CD4-positive, alpha-beta T cell treated with Interferon gamma for 1 hour (primary cell): ENCODE data around the gene ZEB1.
"Not testable (repeated sequence)": the region's sequence is repeated elsewhere in the genome, so short reads cannot be mapped to it uniquely, and the experiment has no call there.

Source experiments
- DNase-seq: peaks from one replicate; pipeline ENCODE4 v3.0.0-alpha.2; 2020

ZEB1 gene

GRCh38 chr10:31319602-31320549, 860 bp downstream of the ZEB1 start:
- peak; percentile 49 for DNase-seq

- DNase-seq, result peak; percentile 13
These were observed 1.7 kb downstream of the ZEB1 start for GRCh38 chr10:31320550-31321211.

DNA sequence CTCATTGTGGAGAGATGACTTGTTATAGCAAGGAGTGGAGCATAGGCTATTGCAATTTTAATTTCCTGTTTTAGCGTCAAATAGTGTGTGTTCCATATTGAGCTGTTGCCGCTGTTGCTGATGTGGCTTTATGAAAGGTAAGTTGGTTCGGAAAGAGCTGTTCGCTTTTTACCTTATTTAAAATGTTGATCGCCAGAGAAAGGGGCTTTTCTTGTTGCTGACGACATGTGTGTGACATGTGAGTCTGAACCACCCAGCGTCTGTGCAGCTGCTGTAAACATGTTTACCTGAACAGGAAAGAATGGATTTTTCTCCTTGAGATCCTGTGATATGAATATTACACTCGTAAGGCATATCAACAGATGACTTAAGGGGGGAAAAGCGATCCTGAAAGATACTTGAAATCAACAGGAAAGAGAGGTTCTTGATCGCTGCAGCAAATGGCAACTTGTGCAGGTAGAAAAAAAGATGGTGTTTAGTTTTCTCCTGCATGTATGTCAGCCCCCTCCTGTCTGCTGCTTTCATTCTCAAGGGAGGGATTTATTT, 2.5 kb downstream of the ZEB1 start:
- DNase-seq, result peak; percentile 59

DNA sequence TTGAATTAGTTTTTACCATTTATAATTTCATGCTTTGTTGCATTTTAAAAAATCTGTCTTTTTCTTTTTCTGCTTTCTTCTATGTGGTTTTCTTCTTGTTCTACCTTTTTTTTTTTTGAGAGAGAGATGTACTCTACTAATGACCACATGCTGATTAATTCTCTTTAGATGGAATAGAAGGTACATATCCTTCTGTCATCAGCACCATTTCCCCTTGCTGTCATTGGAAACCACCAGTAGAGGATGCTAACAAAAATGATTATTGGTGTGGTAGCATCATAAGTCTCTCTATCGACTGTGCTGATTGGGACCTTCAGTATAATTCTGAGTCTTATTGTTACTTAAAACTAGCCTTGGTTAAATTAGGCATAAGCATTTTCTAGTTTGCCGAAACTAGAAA, 3.6 kb downstream of the ZEB1 start:
- no peak for DNase-seq

DNA sequence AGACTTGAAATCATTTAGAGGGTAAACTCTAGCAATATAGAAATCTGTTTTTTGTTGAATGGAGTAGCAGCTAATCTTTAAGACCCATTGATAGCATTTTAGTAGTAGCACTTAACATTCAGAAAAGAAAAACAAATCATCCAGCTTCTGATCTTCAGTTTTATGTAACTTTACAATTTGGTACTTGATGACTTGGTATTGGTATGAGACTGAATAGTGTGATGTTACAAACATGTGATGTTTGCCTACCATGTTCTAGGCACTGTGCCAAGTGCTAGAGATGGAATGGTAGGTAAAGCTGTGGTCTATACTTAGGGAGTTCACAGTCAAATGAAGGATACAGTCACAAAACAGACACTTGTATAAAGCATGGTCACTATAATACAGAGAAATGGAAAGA, 21.3 kb downstream of the ZEB1 start:
- DNase-seq, result no peak

- no peak for DNase-seq
These were observed 22.5 kb downstream of the ZEB1 start for GRCh38 chr10:31341552-31341951.

DNA sequence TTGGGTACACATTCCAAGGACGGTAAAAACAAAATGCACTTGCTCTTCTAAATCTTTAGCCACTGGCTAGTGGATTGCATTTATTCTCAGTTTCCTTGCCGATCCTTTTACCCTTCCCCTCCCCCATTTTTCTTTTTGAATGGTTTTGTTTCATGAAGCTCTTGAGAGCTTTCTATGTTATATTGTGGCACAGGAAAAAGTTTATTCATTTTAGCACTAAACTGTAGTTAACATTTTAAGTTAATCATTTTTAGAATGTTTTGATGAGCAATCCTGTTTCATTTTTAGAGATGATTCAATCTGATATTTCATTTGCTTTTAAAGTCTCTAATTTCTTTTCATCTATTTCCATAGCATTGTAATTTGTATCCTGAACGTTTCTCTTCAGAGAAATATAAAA, 24.0 kb downstream of the ZEB1 start:
- no peak for DNase-seq

GRCh38 chr10:31343551-31343950, 24.5 kb downstream of the ZEB1 start:
- no peak for DNase-seq

DNA sequence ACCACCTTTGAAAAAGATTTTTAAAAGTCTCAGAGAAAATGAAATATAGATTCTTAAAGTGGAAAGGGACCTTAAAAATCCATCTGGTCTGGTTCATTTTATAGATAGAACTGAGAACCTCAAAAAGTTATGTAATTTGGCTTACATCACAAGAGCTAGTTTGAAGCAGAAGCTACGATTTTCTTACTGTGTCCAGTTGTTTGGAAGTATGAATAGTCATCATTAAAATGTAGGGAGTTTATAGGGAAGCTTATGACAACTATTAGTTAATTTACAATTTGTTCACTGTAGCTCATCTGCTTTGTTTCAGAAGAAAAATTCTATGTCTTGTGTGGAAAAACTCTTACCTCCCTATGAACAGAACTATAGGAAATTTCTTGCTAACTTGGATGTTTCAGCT, 26.9 kb downstream of the ZEB1 start:
- no peak for DNase-seq

DNA sequence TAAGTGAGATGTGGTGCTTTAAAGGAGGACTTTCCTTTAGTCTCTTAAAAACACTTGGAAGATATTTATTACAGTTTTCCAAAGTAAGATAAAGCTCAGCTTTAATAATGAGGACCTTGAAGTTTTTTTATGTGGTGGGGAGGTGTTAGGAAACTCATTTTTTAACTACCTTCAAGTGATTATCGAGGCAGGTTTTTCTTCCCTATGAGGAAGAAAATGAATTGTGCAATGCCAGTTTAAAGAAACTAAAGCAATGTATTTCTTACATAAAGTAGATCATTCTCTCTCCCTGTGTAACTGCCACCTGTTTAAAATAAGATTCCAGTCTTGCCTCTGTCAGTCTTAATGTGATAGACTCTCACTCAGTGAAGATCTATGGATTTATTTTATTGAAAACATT, 27.9 kb downstream of the ZEB1 start:
- DNase-seq, result no peak

DNA sequence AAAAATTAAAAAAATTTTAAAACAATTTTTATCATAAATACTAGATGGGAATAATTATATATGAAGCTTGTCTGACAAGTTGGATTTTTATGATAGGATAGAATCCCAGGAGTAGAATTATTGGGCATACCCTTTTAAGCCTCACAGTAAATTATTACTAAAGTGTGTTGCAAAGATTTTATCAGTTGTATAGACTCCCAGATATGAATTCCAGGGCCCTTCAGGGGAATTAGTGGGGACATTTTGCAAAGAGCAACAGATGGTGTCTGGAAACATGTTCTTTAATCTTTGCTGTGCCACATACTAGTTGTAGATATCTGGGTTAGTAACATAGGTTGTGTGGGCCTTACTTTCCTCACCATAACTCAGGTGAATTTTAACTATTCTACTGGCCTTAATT, 28.7 kb downstream of the ZEB1 start:
- no peak for DNase-seq

GRCh38 chr10:31350891-31351290, 31.9 kb downstream of the ZEB1 start:
- no peak for DNase-seq

DNA sequence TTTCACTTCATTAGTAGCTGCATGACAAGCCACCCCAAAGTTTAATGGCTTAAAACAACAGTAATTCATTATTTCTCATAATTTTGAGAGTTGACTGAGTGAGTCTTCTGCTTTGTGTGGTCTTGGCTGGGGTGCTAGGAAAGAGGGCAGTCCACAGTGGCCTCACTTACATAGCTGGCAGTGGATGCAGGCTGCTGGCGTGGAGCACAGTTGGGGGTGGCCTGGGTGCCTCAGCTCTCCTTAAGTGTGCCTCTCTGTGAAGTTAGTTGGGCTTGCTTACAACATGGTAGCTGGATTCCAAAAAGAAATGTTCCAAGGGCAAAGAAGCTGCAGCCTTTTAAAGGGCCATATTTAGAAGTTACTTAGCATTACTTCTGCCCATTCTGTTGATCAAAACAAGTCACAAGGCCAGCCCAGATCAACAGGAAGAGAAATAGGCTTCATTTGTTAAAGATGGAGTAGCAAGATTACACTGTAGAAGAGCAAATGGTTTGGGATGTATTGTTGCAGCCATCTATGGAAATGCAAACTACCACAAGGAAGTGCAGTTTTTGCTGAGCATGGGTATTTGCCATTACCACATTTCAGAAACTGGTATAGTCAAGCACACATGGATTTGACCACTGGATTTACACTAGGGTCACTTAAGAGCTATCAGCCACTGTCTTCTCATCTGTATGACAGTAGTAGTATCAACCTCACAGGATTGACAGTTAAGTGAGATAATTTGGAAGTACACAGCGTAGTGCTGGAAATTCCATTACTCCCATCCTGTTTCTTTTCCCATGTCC, 33.6 kb downstream of the ZEB1 start:
- DNase-seq, result no peak

DNA sequence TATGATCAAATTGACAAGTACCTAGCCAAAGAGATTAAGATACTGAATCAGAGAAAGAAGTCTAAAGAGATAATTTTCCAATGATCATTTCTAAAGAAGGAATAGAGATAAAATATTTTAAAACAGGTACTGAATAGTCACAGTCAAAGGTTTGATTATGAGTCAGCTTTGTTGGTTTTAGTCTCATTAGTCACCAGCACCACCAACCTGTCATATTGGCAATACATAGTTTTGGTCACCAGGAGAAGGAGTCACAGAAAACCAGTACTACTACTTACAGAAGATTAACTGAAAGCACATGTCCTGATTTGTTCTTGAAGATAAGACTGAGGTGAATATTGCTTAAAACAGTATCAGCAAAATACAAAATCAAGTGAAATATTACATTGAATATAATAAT, 34.6 kb downstream of the ZEB1 start:
- no peak for DNase-seq

- DNase-seq, result no peak
These were observed 39.8 kb downstream of the ZEB1 start for GRCh38 chr10:31358688-31359330.

DNA sequence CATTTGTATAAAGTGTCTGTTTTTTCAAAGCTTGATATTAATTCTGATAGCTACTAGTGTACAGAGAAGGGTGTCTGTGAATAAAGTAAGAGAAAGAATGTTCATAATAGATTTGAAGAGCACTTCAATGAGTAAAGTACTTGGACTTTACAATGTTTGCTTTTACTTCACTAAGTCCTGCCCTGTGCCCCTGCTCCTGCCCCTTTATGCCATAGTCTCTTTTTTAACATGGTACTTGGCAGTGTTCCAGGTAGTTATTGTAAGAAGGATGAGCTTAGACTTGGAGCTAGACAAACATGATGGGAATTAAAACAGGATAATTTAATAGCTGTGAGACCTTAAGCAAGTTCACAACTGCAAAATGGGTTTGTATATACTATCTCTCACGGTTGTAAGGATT, 41.0 kb downstream of the ZEB1 start:
- DNase-seq, result no peak

GRCh38 chr10:31361475-31361874, 42.5 kb downstream of the ZEB1 start:
- DNase-seq, result not testable (repeated sequence)

DNA sequence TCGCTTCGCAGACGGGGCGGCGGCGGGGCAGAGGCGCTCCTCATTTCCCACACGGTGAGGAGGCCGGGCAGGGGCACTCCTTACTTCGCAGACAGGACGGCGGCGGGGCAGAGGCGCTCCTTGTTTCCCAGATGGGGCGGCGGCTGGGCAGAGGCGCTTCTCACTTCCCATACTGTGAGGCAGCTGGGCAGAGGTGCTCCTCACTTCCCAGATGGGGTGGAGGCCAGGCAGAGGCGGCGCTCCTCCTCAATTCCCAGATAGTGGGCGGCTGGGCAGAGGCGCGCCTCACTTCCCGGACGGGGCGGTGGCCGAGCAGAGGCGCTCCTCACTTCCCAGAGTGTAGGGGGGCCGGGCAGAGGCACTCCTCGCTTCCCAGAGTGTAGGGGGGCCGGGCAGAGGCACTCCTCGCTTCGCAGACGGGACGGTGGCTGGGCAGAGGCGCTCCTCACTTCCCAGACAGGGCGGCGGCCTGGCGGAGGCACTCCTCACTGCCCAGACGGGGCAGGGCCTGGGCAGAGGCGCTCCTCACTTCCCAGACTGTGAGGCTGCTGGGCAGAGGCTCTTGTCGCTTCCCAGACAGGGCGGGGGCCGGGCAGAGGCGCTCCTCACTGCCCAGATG, 43.1 kb downstream of the ZEB1 start:
- no peak for DNase-seq

DNA sequence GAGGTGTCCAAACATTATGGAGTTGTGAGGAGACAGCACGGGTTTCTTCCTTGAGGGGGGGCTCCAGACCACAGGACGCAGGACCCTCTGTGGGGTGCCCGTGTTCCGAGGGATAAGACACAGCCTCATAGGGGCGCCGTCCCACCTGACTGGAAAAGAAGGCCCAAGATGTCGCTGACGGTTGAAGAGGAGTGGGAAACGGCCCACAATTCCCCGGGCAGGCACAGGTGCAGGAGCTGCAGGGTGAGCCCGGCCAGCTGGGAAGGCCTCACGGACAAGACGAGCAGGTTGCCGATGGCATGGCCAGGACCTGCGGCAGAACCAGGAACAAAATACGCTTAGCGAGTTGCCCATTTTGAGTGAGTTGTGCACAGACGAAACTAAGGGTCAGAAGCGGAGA, 44.7 kb downstream of the ZEB1 start:
- DNase-seq, result not testable (repeated sequence)

DNA sequence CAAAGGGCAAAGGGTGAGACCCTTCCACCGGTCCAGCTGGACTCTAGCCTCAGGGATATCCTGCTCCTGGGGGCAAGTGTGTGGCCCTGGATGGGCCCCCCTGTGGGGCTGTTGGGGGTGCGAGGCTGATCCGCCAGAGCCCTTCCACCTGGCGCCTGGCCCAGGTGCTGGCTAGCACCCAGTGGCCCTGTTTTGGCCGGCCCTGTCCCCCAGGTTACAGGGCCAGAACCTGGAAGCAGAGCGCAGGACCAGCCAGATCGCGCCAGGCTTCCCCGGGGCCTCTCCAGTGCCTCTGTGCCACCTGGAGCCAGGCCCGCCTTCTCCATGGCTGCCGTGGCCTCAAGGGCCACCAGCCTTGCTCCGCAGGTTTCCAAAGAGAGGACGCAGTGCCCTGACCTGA, 45.2 kb downstream of the ZEB1 start:
- DNase-seq, result not testable (repeated sequence)

DNA sequence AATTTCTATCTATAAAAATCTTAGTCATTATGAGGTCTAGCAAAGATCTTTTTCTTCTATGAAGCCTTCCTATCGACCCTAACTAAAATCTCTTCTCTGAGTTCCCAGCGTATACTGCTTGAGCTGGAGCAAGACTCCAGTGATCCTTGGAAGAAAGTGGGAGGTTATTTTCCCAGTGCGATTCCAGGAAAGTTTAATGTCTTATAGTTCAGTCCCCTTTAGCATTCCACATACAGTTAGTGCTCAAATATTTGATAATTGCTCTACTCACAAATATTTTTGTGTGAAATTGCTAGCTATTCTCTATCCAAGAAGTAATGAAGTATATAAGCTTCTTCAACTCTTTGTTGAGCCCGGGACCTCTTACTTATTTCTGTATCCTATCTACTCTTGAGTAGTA, 47.7 kb downstream of the ZEB1 start:
- no peak for DNase-seq

DNA sequence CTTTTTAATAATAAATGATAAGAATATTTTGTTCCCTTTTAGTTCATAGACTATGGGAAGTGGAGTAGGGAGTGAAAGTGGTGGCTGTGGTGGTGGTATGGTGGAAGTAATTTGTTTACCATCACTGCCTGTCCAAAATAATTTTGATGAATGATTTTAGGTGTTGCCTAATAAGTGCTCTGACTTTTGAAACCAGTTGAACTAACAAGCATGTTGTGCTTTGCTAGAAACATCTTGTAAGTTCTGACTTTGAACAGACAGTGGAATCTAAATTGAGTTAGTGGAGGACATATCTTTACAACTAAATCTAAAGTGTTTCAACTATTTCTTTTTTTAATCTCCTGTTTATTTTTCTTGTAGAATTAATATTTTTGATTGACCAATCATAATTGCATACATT, 49.7 kb downstream of the ZEB1 start:
- DNase-seq, result no peak
